PC-3 (cell line): Measurements from ENCODE around the gene BCORL1. TPM values are rescaled to one million over a fixed set of nuclear protein-coding genes. Genes with fewer than 3 reads are reported as not detected.

ENCODE experiments used
- ATAC-seq: fragments of 200-7000 bp; cut with Tn5 transposase; 2 replicates; pipeline ENCODE4 v1.9.1; 2020; ENCODE audit warnings: mild to moderate bottlenecking, moderate library complexity
- BruUV-seq: library from RNA; stranded (reverse); fragments of 400-500 nt; replicated peaks from 2 replicates; lab custom pipeline; 2021; lab: Mats Ljungman, UMichigan
- CTCF ChIA-PET: fragments of 300-600 bp; sonication (Branson Sonifier 250); formaldehyde crosslinking; loops from one replicate; lab custom pipeline; 2022; ENCODE audit warnings: antibody characterized with exemption; lab: Charles Lee
- POLR2A ChIA-PET: fragments of 300-600 bp; sonication (Branson Sonifier 250); formaldehyde crosslinking; loops from one replicate; lab custom pipeline; 2022; ENCODE audit warnings: antibody characterized with exemption; ENCODE audit not compliant: unreplicated experiment; lab: Charles Lee
- DNase-seq: peaks from one replicate; pipeline ENCODE4 v3.0.0-alpha.2; 2015
- H2AFZ ChIP-seq: fragments of 300-600 bp; sonication (generic); 2 replicates; pipeline ENCODE4 v1.6.0; 2016; ENCODE audit warnings: antibody characterized with exemption, low read length
- H3F3A ChIP-seq: fragments of 300-600 bp; sonication (generic); one replicate; pipeline ENCODE4 v1.6.0; 2017; ENCODE audit warnings: antibody characterized with exemption, low read length, control low read depth, mild to moderate bottlenecking; ENCODE audit not compliant: unreplicated experiment
- H3K27ac ChIP-seq: fragments of 300-600 bp; sonication (generic); 2 replicates; pipeline ENCODE4 v1.5.1; 2016; ENCODE audit warnings: mild to moderate bottlenecking, low read length
- H3K27me3 ChIP-seq: fragments of 300-600 bp; sonication (generic); 2 replicates; pipeline ENCODE4 v1.6.1; 2016; ENCODE audit warnings: low read length, mixed read lengths
- H3K36me3 ChIP-seq: fragments of 300-600 bp; sonication (generic); 2 replicates; pipeline ENCODE4 v1.6.1; 2016; ENCODE audit warnings: low read depth, mixed run types, low read length, mixed read lengths
- H3K4me1 ChIP-seq: fragments of 300-600 bp; sonication (generic); 2 replicates; pipeline ENCODE4 v1.5.1; 2016; ENCODE audit warnings: low read length; ENCODE audit not compliant: insufficient read depth
- H3K4me2 ChIP-seq: fragments of 300-600 bp; sonication (generic); 2 replicates; pipeline ENCODE4 v1.6.0; 2016; ENCODE audit warnings: low read length
- H3K4me3 ChIP-seq: fragments of 300-600 bp; sonication (generic); 2 replicates; pipeline ENCODE4 v1.5.1; 2016; ENCODE audit warnings: mild to moderate bottlenecking, low read length, mixed read lengths
- H3K79me2 ChIP-seq: fragments of 300-600 bp; sonication (generic); 2 replicates; pipeline ENCODE4 v1.6.1; 2017; ENCODE audit warnings: low read length, mixed read lengths
- H3K9ac ChIP-seq: fragments of 300-600 bp; sonication (generic); 2 replicates; pipeline ENCODE4 v1.6.0; 2016; ENCODE audit warnings: mild to moderate bottlenecking, low read length
- H3K9me2 ChIP-seq: fragments of 300-600 bp; sonication (generic); replicated peaks from 2 replicates; pipeline ENCODE4 v1.6.1; 2016; ENCODE audit warnings: mixed run types, low read length, mixed read lengths
- H3K9me3 ChIP-seq: fragments of 300-600 bp; sonication (generic); 2 replicates; pipeline ENCODE4 v1.6.1; 2016; ENCODE audit warnings: low read length, mixed read lengths
- H4K20me1 ChIP-seq: fragments of 300-600 bp; sonication (generic); 2 replicates; pipeline ENCODE4 v1.6.1; 2016; ENCODE audit warnings: low read length, mixed read lengths
- CTCF ChIP-seq: fragments of 300-600 bp; sonication (generic); conservative IDR thresholded peaks from 2 replicates; pipeline ENCODE4 v1.5.1; 2017; ENCODE audit warnings: antibody characterized with exemption, low read depth, mild to moderate bottlenecking, low read length
- EZH2 ChIP-seq: fragments of 300-600 bp; sonication (generic); IDR thresholded peaks from one replicate; pipeline ENCODE4 v1.6.1; 2017; ENCODE audit warnings: antibody characterized with exemption, mild to moderate bottlenecking, low read length; ENCODE audit not compliant: unreplicated experiment
- EZH2phosphoT487 ChIP-seq: fragments of 300-600 bp; sonication (generic); IDR thresholded peaks from 2 replicates; pipeline ENCODE4 v1.6.1; 2018; ENCODE audit warnings: mild to moderate bottlenecking, antibody characterized with exemption, low read length, borderline replicate concordance
- intact Hi-C: fragments of 100-400 bp; cut with micrococcal nuclease; formaldehyde crosslinking; loops from 2 replicates; pipeline ENCODE4 v1.9.0; 2023
- total RNA-seq: library from RNA; depleted of rRNA; stranded (reverse); fragments of >200 nt; gene quantifications from 2 replicates; pipeline ENCODE4 v1.2.3, GENCODE V29; 2014

BCORL1 gene
- total RNA-seq, 1 experiment from 2014 or later, result 3.1 TPM

- ChIA-PET CTCF (no interaction called here), POLR2A (no interaction called here)
- H3K9me3 ChIP-seq, result no peaks in the 10 kb centered on the region
- no peaks in the 10 kb centered on the region for H3K4me1 ChIP-seq
- DNase-seq (no peak), ATAC-seq (no peak)
- intact Hi-C loops, result no loop called here
- H3K4me3 ChIP-seq, result no peak overlapping the region
- H3K36me3 ChIP-seq, result 0 out of 2 replicates have a peak, but pooled peaks cover 2% of the 10 kb centered on the region
- H2AFZ ChIP-seq, result no peak overlapping the region
- no peak overlapping the region for H3K9ac ChIP-seq
- no peaks in the 10 kb centered on the region for H3K9me2 ChIP-seq
- H3K79me2 ChIP-seq, result no peaks in the 10 kb centered on the region
- TF ChIP-seq EZH2 (no peak), EZH2phosphoT487 (no peak), CTCF (no peak)
- no peak overlapping the region for H3K4me2 ChIP-seq
- no peaks in the 10 kb centered on the region for H4K20me1 ChIP-seq
- BruUV-seq, result no TSS peak
- no peaks in the 10 kb centered on the region for H3K27me3 ChIP-seq
- no peaks in the 10 kb centered on the region for H3F3A ChIP-seq
- H3K27ac ChIP-seq, result no peak overlapping the region
These were observed 93.3 kb downstream of the BCORL1 start for GRCh38 chrX:130075777-130076176.

GRCh38 chrX:130079824-130080406, 97.5 kb downstream of the BCORL1 start:
- no peaks in the 10 kb centered on the region for H3K9me3 ChIP-seq
- H4K20me1 ChIP-seq, result no peaks in the 10 kb centered on the region
- H2AFZ ChIP-seq, result no peak overlapping the region
- no peaks in the 10 kb centered on the region for H3K36me3 ChIP-seq
- H3K79me2 ChIP-seq, result 0 out of 2 replicates have a peak, but pooled peaks cover 2% of the 10 kb centered on the region
- no peak overlapping the region for H3K27ac ChIP-seq
- H3K9me2 ChIP-seq, result no peaks in the 10 kb centered on the region
- no TSS peak for BruUV-seq
- H3K27me3 ChIP-seq, result no peaks in the 10 kb centered on the region
- TF ChIP-seq EZH2phosphoT487 (no peak), CTCF (peak; percentile 86), EZH2 (no peak)
- peak; percentile 75 for DNase-seq
- no peaks in the 10 kb centered on the region for H3F3A ChIP-seq
- ChIA-PET CTCF (interaction anchor here (0.5 to 1.0 kb wide), 5 partner anchors 9 to 270 kb away, joined by 3 to 6 read pairs (median 4); no protein-coding TSS in a partner anchor), POLR2A (no interaction called here)
- no peak overlapping the region for H3K4me3 ChIP-seq
- intact Hi-C loops, result loop anchor here (1.0 kb wide), 1 partner anchor 112 kb away; no protein-coding TSS in a partner anchor
- H3K9ac ChIP-seq, result no peak overlapping the region
- H3K4me2 ChIP-seq, result no peak overlapping the region
- H3K4me1 ChIP-seq, result no peaks in the 10 kb centered on the region
- peak; percentile 88 for ATAC-seq

GRCh38 chrX:130080791-130081367, 98.4 kb downstream of the BCORL1 start:
- Histone ChIP-seq H3K9ac (no peak overlapping the region), H3K79me2 (0 out of 2 replicates have a peak, but pooled peaks cover 5% of the 10 kb centered on the region), H3K9me3 (no peaks in the 10 kb centered on the region), H3F3A (no peaks in the 10 kb centered on the region), H4K20me1 (no peaks in the 10 kb centered on the region), H3K27ac (no peak overlapping the region), H3K9me2 (no peaks in the 10 kb centered on the region), H3K36me3 (0 out of 2 replicates have a peak, but pooled peaks cover 3% of the 10 kb centered on the region), H3K4me1 (no peaks in the 10 kb centered on the region), H2AFZ (no peak overlapping the region), H3K27me3 (no peaks in the 10 kb centered on the region), H3K4me3 (no peak overlapping the region), H3K4me2 (no peak overlapping the region)
- no TSS peak for BruUV-seq
- POLR2A ChIA-PET, result no interaction called here
- DNase-seq (no peak), ATAC-seq (no peak)
- intact Hi-C loops, result loop anchor here (1.0 kb wide), 1 partner anchor 111 kb away; no protein-coding TSS in a partner anchor
- TF ChIP-seq CTCF (no peak), EZH2 (no peak), EZH2phosphoT487 (no peak)
- CTCF ChIA-PET, result no interaction called here
